Cardiac muscle cell (in vitro differentiated cells and primary cell): ENCODE data around the gene RNPEP. TPM values are rescaled to one million over a fixed set of nuclear protein-coding genes. Genes with fewer than 3 reads are reported as not detected.
A peak's percentile ranks its signal among the peaks of the same experiment; 100 is the strongest.

Source experiments
- DNase-seq, 2 donors: peaks; one replicate each; pipeline versions ENCODE4 v3.0.0 to v3.0.0-alpha.2; 2010 to 2017; ENCODE audit warnings: low read depth in 1 of 2, low spot score in 1 of 2
- H3K27ac ChIP-seq: fragments of 200-600 bp; sonication (generic); 2 replicates; pipeline ENCODE4 v1.5.1; 2016
- H3K27me3 ChIP-seq: fragments of 200-600 bp; sonication (generic); 2 replicates; pipeline ENCODE4 v1.6.0; 2016; ENCODE audit warnings: control low read depth
- H3K36me3 ChIP-seq: fragments of 200-600 bp; sonication (generic); 2 replicates; pipeline ENCODE4 v1.5.1; 2016; ENCODE audit warnings: control low read depth
- H3K4me1 ChIP-seq: fragments of 200-600 bp; sonication (generic); 2 replicates; pipeline ENCODE4 v1.8.1; 2017; ENCODE audit warnings: low read depth, mild to moderate bottlenecking, mixed run types
- H3K4me3 ChIP-seq: fragments of 200-600 bp; sonication (generic); 2 replicates; pipeline ENCODE4 v1.5.1; 2016; ENCODE audit warnings: mild to moderate bottlenecking
- H3K9me3 ChIP-seq: fragments of 200-600 bp; sonication (generic); 2 replicates; pipeline ENCODE4 v1.5.1; 2017; ENCODE audit warnings: low read depth, mild to moderate bottlenecking, control low read depth
- CTCF ChIP-seq: IDR thresholded peaks from 2 replicates; pipeline ENCODE4 v1.5.1; 2012; ENCODE audit warnings: low read depth, mild to moderate bottlenecking, low read length
- polyA plus RNA-seq: library from polyadenylated mRNA; unstranded; fragments of >200 nt; fragmentation: Nextera tagmentation; extraction: Ambion mirVana; gene quantifications from 2 replicates; pipeline ENCODE4 v1.2.1, GENCODE V29; 2016
- total RNA-seq: library from RNA; depleted of rRNA; stranded (reverse); fragments of >200 nt; gene quantifications from 2 replicates; pipeline ENCODE4 v1.2.3, GENCODE V29; 2016

Gene RNPEP
- total and polyA plus RNA-seq, 2 experiments from 2014 or later: 52.6 to 56.6 TPM

GRCh38 chr1:202023001-202023433 is 40.6 kb downstream of the RNPEP start:
- no peak overlapping the region for H3K4me3 ChIP-seq
- DNase-seq: no peak
- no peaks in the 10 kb centered on the region for H3K27me3 ChIP-seq
- peaks cover 12% of the 10 kb centered on the region for H3K4me1 ChIP-seq
- H3K27ac ChIP-seq: no peak overlapping the region
- H3K9me3 ChIP-seq: no peaks in the 10 kb centered on the region
- no peaks in the 10 kb centered on the region for H3K36me3 ChIP-seq
- no peak for TF ChIP-seq CTCF

GRCh38 chr1:202029171-202029665 is 46.8 kb downstream of the RNPEP start:
- Histone ChIP-seq H3K27me3 (no peaks in the 10 kb centered on the region), H3K36me3 (no peaks in the 10 kb centered on the region), H3K9me3 (no peaks in the 10 kb centered on the region), H3K27ac (peak overlapping the region; percentile 78), H3K4me3 (no peak overlapping the region), H3K4me1 (peaks cover 18% of the 10 kb centered on the region)
- peak in 1 of 2 donors; percentile 51 for DNase-seq
- TF ChIP-seq CTCF: no peak

GRCh38 chr1:202029727-202030126 is 47.3 kb downstream of the RNPEP start:
- H3K9me3 ChIP-seq: no peaks in the 10 kb centered on the region
- no peak overlapping the region for H3K4me3 ChIP-seq
- H3K36me3 ChIP-seq: no peaks in the 10 kb centered on the region
- TF ChIP-seq CTCF: no peak
- no peaks in the 10 kb centered on the region for H3K27me3 ChIP-seq
- no peak for DNase-seq
- peak overlapping the region; percentile 78 for H3K27ac ChIP-seq
- peaks cover 23% of the 10 kb centered on the region for H3K4me1 ChIP-seq

GRCh38 chr1:202031796-202032195 is 49.3 kb downstream of the RNPEP start:
- H3K36me3 ChIP-seq: no peaks in the 10 kb centered on the region
- no peaks in the 10 kb centered on the region for H3K9me3 ChIP-seq
- DNase-seq: no peak

GRCh38 chr1:202034149-202034682 is 51.8 kb downstream of the RNPEP start:
- Histone ChIP-seq H3K4me3 (no peak overlapping the region), H3K9me3 (no peaks in the 10 kb centered on the region), H3K4me1 (peaks cover 24% of the 10 kb centered on the region), H3K27me3 (no peaks in the 10 kb centered on the region), H3K36me3 (no peaks in the 10 kb centered on the region), H3K27ac (peak overlapping the region; percentile 40)
- DNase-seq: no peak
- TF ChIP-seq CTCF: no peak

More at GRCh38 chr1:202031796-202032195, 49.3 kb downstream of the RNPEP start:
- H3K4me3 ChIP-seq: no peak overlapping the region
- no peak for TF ChIP-seq CTCF
- no peak overlapping the region for H3K27ac ChIP-seq
- H3K4me1 ChIP-seq: peaks cover 27% of the 10 kb centered on the region
- no peaks in the 10 kb centered on the region for H3K27me3 ChIP-seq
